Chondrocyte (in vitro differentiated cells): Measurements from ENCODE around the gene SAYSD1. TPM values are rescaled to one million over a fixed set of nuclear protein-coding genes. Genes with fewer than 3 reads are reported as not detected.
A peak's percentile ranks its signal among the peaks of the same experiment; 100 is the strongest.

Experiments used
- DNase-seq: peaks from one replicate; pipeline ENCODE4 v3.0.0; 2021; ENCODE audit warnings: mixed read lengths, low spot score
- H3K27ac Mint-ChIP-seq: one replicate; pipeline ENCODE4 v1.8.0; 2021; ENCODE audit warnings: mild to moderate bottlenecking, moderate library complexity, mixed read lengths; ENCODE audit not compliant: unreplicated experiment
- H3K27me3 Mint-ChIP-seq: 2 replicates; pipeline ENCODE4 v1.8.0; 2021; ENCODE audit warnings: low read depth, mixed read lengths
- H3K36me3 Mint-ChIP-seq: 2 replicates; pipeline ENCODE4 v1.8.0; 2021; ENCODE audit warnings: low read depth, mixed read lengths
- H3K4me1 Mint-ChIP-seq: 2 replicates; pipeline ENCODE4 v1.8.0; 2021; ENCODE audit warnings: low read depth, mild to moderate bottlenecking, mixed read lengths
- H3K4me3 Mint-ChIP-seq: one replicate; pipeline ENCODE4 v1.8.0; 2021; ENCODE audit warnings: mild to moderate bottlenecking, moderate library complexity, mixed read lengths; ENCODE audit not compliant: unreplicated experiment
- H3K9me3 Mint-ChIP-seq: 2 replicates; pipeline ENCODE4 v1.8.0; 2021; ENCODE audit warnings: low read depth, mixed read lengths
- CTCF ChIP-seq: fragments of 200-600 bp; sonication (generic); IDR thresholded peaks from 2 replicates; pipeline ENCODE4 v1.5.0; 2021; ENCODE audit warnings: antibody characterized with exemption, mild to moderate bottlenecking, moderate library complexity
- long read RNA-seq: library from polyadenylated mRNA; stranded (forward); transcript quantifications from one replicate; pipeline ENCODE4 v2.0.0, GENCODE V29; 2021
- total RNA-seq: library from RNA; stranded (reverse); gene quantifications from 3 replicates; pipeline ENCODE4 v1.2.1, GENCODE V29; 2021

SAYSD1 gene
- total RNA-seq, result 12.3 to 13.9 TPM (median 13.6 TPM) in 3 replicates
- long read RNA-seq, transcript SAYSD1-201 (2 exons, 2,020 nt), result major isoform, 29 of 35 reads
- long read RNA-seq, partial matches to known transcripts, result 0 of 35 reads
- long read RNA-seq, other reads (novel, unspliced or antisense), result 6 of 35 reads

- peak; percentile 95 for DNase-seq
- TF ChIP-seq CTCF, result no peak
- Mint-ChIP-seq H3K27me3 (peaks cover 3% of the 10 kb centered on the region), H3K9me3 (no peaks in the 10 kb centered on the region), H3K27ac (peak within 1 kb of the TSS; percentile 91), H3K4me1 (peaks cover 19% of the 10 kb centered on the region), H3K36me3 (peaks cover 3% of the 10 kb centered on the region), H3K4me3 (peak within 1 kb of the TSS; percentile 84)
These were observed at the start of gene SAYSD1 for GRCh38 chr6:39114704-39115599. Gene SAYSD1 (minus strand): TSS chr6:39115186. CDS start chr6:39115089, 97 bp downstream.

- no peak overlapping the region for H3K4me3 Mint-ChIP-seq
- H3K9me3 Mint-ChIP-seq, result peaks cover 7% of the 10 kb centered on the region
- no peaks in the 10 kb centered on the region for H3K36me3 Mint-ChIP-seq
- no peak for TF ChIP-seq CTCF
- H3K4me1 Mint-ChIP-seq, result no peaks in the 10 kb centered on the region
- no peak for DNase-seq
- H3K27ac Mint-ChIP-seq, result no peak overlapping the region
- H3K27me3 Mint-ChIP-seq, result peaks cover 9% of the 10 kb centered on the region
These were observed 42.5 kb upstream of the SAYSD1 start for GRCh38 chr6:39157511-39157910.

GRCh38 chr6:39156801-39157200, 41.8 kb upstream of the SAYSD1 start:
- no peak for TF ChIP-seq CTCF
- H3K9me3 Mint-ChIP-seq, result peaks cover 7% of the 10 kb centered on the region
- no peaks in the 10 kb centered on the region for H3K4me1 Mint-ChIP-seq
- H3K4me3 Mint-ChIP-seq, result no peak overlapping the region
- no peak for DNase-seq
- H3K27ac Mint-ChIP-seq, result no peak overlapping the region
- H3K36me3 Mint-ChIP-seq, result no peaks in the 10 kb centered on the region
- H3K27me3 Mint-ChIP-seq, result peaks cover 16% of the 10 kb centered on the region

DNA sequence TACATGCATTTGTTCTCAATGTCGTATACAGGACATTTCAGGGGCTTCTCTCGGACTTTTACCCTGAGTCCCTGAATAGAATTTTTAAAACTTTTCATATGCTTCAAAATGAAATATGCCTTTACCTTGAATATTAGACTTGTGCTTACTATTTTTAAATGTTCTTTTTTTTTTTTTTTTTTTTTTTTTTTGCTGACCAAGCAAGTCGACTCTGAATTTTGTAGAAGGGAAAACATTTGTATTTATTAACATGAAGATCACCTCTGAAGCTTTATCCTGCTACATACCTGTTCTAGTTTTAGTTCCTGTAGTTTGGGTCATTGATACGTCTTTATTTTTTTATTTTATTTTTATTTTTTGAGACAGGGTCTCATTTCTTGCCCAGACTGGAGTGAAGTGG, 39.7 kb upstream of the SAYSD1 start:
- peaks cover 30% of the 10 kb centered on the region for H3K27me3 Mint-ChIP-seq
- H3K4me1 Mint-ChIP-seq, result no peaks in the 10 kb centered on the region

More for the DNA sequence above, 39.7 kb upstream of the SAYSD1 start:
- H3K27ac Mint-ChIP-seq, result no peak overlapping the region
- H3K9me3 Mint-ChIP-seq, result peaks cover 3% of the 10 kb centered on the region
- DNase-seq, result no peak
- no peaks in the 10 kb centered on the region for H3K36me3 Mint-ChIP-seq
- TF ChIP-seq CTCF, result no peak
- H3K4me3 Mint-ChIP-seq, result no peak overlapping the region
